Peyer's patch (tissue), 4 donors: Measurements from ENCODE around the gene PLCL2.

ENCODE experiments used
- CTCF ChIP-seq, 6 experiments: fragments of 450-650 bp in 4 of 6; fragments of 200-600 bp in 2 of 6; sonication (generic) in 1 of 6; IDR thresholded peaks; one replicate each; pipeline ENCODE4 v1.5.1; 2017 to 2019; ENCODE audit warnings: antibody characterized with exemption in 6 of 6, mild to moderate bottlenecking in 3 of 6, moderate library complexity in 1 of 6
- POLR2A ChIP-seq, 2 donors: fragments of 450-650 bp; IDR thresholded peaks; one replicate each; pipeline ENCODE4 v1.5.1; 2017; ENCODE audit warnings: antibody characterized with exemption in 2 of 2, mild to moderate bottlenecking in 2 of 2, moderate library complexity in 2 of 2

GRCh38 chr3:17047162-17047561 lies 162.4 kb downstream of the PLCL2 start:
- no peak for TF ChIP-seq CTCF (IDR thresholded peaks at IDR 0.05)
- TF ChIP-seq POLR2A (IDR thresholded peaks at IDR 0.05), result no peak
